HG03558 (cell line): ENCODE data around the gene OTX2.

Experiments used
- ATAC-seq: cut with Tn5 transposase; IDR thresholded peaks from one replicate; pipeline ENCODE4 v1.9.1; 2021; ENCODE audit warnings: moderate number of reproducible peaks; ENCODE audit not compliant: unreplicated experiment; ENCODE audit errors: extremely low read depth

OTX2 gene

DNA sequence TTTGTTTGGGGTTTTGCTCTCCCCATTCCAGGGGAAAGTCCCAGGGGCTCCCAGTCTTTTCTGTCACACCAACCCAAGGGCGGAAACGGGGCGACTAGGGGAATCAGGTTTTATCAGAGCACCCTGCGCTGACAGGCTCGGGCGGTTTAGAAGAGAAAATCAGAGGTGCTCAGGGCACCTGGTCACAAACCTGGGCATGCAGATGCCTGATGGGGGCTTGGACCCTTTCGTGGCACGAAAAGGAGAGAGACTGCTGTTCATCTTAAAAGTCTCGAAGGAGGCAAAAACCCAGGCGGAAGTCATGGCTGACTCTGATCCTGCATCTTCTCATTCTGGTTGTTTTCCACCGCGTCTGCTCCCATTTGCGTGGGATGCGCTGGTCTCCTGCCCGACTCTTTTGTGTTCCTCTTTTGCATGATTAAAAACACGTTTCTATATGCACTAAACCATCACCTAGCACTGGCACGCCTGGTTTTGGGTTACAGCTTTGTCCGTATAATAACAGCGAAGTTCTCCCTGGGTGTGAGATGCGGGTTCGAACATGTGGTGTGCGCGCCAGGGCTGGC is 13.2 kb downstream of the OTX2 start:
- no peak for ATAC-seq

DNA sequence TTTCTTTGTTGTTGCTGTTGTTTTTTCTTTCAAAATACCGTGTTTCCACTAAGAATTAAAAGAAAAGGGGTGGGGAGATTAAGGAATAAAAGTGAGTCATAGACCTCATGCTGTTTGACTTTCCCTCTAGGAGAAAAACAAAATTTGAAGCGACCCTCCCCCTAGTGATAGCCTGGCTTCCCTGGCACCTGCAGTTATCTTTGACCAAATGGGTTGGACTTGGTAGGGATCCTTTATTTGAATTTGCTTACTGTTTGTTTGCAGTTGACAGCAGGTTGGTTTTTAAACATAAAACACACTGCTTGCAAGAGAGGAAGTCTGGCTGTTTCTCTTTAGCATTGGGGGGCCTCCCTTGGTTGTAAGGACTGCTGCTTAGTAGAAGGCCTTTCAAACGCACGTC is 14.0 kb downstream of the OTX2 start:
- no peak for ATAC-seq

DNA sequence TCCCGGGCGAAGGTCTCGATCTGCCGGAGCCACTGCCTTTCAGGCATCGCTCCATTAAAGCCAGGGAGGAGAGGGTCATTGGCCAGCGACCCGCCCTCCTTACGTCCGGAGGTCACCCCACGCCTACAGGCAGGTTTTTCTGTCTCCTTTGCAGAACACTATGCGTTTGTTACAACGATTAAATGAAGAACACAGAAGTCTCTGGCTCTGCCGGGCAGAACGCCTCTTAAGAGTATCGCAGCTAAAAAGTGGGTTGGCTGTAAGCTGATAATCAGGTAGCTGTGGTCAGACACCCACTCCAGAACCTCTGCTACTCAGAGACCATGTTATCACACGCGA is 15.0 kb downstream of the OTX2 start:
- no peak for ATAC-seq

DNA sequence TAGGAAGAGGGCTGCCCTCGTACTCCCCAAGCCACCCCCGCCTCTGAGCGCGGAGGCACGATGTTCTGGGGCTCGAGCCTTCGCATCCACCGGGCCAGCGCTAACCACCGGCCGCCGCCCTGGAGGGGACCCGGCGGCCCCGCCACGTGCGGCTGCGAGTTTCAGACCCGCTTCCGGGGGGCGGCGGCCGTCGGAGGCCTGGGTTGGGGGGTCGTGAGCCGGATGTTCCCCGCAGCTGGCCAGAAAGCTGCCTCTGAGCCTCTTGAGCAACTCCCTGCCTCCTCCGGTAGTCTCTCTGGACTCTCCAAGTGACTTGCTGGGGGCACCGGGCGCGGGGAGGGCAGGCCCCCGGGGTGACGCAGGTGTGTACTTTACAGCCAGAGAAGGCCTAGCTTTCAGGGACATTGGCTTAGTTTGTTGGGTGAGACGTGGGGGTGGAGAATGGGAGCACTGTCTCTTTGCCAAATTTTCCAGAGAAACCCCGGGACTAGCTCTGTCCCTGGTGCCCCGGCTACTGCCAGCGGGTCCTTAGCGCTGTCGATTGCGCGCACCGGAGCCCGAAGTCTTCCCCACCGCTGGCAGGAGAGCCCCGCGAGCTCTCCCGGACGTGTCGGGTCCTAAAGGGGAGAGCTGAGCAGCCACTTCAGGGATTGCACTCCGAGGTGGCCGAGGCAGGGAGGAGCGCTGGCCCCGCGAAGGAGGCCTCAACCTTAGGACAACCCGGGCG is 15.6 kb downstream of the OTX2 start:
- no peak for ATAC-seq

DNA sequence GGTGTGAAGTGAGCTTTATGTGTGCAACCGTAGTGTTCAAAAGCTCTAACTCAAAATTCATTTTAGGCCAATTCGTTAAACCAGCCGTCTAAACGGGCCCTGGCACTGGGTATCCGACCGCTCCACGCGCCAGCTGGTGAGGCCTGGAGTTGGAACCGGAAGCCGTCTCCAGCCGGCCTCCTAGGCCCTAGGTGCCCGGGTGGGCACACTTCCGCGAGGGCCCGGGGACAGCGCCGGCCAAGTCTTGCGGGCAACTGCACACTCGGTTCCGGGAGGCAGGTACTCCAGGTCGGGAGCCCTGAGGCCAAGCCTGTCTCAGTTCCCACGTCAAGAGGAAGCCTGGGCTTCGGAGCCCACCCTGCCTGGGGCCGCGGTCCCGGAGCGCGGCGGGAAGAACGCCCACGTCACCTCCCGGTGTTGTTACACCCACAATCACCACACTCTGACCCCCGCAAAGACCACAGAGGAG is 16.2 kb downstream of the OTX2 start:
- no peak for ATAC-seq

DNA sequence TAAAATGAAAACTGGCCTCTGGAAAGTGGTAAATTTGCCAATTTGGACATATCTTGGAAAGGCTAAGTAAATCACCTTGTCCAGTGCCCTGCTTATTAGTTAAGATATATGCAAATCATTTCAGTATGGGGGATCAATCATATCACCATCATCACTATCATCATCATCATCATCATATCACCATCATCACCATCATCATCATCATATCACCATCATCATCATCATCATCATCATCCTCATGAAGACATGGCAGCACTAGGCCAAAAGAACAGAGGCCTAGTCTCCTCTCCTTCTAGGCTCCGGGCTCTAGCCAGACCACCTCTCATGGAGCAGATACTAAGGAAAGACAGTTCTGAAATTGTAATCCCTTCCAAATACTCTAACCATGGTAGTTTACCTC is 20.3 kb downstream of the OTX2 start:
- no peak for ATAC-seq

DNA sequence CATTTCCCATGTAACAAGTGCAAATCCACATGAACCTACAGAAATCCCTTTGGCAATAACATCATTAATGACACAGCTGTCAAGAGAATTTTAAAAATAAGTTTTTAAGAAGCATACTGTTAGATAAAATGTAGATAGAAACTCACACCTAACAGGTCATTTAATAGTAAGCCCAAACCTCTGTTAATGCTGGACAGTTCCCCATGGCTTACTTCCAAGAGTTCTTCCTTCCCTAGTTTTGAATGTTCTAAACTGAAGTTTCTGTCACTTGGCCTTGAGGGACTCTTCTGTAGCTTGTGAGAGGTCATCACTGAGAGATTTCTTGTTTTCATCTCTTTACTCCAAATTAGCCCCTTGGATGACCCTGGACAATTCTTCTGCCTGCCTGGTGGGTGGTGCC is 22.7 kb downstream of the OTX2 start:
- no peak for ATAC-seq

DNA sequence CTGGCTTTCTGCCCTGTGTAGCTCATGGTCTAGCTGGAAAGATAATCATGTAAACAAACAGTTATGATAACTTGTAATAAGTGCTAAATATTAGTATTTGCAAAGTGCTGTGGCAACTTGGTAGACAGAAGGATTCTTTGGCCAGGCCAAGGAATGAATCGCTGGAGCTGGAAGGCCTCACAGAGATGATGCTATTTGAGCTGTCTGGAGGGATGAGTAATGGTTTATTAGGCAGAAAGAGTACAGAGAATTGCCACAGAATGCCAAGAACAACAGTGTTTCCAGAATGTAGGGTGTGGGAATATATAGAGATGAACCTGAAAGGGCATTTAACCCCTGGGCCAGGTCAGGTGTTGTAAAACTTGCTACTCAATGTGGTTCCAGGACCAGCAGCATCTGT is 27.6 kb downstream of the OTX2 start:
- no peak for ATAC-seq

DNA sequence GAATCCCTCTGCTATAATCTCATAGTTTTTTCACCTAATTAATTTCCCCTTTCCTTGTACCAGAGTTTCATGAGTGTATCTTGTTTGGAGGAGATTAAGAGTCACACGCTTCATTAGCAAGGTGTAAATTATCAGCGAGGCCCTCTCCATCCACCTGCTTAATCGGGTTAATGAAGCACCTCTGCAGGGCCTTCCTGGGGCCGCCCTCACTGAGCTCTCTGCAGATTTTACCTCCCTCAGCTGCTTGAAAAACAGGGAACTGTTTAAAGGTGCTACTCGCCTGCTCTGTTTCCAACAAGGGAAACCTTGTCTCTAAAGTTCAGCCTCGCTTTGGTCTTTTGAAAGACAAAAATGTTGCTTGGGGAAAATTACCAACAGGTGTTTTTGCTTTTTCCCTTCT is 35.8 kb downstream of the OTX2 start:
- ATAC-seq: no peak

DNA sequence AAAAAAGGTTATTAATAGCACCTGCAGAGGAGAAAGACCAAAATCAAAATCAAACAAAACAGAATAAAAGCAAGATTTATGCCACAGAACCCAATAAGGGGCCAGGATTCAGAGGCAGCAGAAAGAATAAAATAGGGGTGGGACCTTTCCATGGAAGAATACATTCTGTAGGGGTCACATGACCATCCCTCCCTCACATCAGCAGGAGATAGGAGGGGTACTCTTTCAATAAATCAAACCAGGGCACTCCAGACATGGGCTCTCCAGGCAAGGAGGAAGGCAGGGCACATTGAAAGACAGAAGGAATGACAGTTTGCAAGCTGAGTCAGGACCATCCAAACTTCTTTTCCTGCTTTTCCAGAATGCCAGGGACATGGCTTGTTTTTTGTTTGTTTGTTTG is 39.8 kb downstream of the OTX2 start:
- no peak for ATAC-seq

DNA sequence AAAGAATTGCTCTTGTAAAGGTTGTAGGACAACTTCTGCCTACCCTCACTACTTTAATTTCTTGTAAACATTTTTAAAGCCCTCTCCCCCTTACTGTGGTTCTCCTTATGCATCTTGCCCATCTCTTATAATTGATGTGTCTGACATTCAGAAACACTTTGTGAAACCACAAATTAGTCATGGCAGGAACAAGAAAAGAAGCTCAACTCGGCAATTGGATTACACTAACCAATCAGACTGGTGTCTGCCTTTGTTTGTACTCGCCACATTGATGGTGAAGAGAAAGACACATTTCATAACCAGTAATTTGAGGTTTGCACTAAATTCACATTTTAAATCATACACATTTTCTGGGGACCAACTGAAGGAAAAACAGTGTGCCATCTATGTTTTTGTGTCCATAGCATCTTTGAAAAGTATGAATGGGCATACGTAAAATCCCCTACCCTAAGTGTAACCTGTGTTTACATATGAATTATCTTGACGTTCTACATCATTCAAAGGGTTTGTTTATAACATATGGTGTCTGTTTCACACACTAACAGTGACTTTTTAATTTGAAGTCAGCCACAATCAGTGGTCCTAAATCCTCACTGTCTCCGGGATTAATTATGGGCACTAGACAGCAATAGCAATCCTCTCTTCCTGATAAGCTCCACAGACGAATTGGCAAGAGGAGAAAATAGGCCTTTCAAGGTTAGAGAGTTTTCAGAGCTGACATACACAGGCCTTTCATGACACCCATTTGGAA is 49.9 kb downstream of the OTX2 start:
- no peak for ATAC-seq

DNA sequence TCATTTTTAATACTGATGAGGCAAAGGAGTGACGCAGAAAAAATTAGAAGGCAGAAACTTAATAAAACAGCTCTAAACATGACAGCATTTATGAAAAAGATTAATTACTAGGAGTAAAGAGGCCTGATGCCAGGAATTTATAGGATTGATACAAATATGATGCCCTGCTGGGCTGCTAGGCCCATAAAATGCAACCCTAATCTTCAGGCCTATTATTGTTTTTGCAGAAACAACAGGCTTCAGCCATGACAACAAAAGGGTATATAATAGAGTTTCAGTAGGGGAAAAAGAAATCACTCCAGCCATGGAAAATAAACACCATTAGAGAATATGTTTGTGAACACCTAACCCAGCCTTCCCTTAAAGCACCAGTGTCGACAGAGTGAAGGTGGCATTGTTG is 50.6 kb downstream of the OTX2 start:
- ATAC-seq: no peak

DNA sequence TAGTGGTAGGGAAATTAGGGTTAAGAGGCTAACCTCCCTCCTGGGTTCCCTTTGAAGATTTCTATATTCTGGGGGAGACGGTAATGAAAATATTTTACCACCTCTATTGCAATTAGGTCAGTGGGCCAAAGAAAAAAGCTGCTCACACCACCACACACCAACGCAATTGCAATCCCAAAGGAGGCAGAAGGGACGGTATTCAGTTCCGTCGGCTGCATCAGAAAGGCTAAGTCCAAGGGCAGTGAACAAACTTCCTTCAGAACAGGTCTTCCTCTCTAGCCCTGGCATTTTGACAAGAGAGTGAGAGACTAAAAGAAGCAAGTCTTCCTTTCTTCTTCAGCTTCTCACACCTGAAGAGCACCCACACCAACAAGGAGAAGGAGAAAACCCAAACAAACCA is 51.2 kb downstream of the OTX2 start:
- ATAC-seq: no peak

DNA sequence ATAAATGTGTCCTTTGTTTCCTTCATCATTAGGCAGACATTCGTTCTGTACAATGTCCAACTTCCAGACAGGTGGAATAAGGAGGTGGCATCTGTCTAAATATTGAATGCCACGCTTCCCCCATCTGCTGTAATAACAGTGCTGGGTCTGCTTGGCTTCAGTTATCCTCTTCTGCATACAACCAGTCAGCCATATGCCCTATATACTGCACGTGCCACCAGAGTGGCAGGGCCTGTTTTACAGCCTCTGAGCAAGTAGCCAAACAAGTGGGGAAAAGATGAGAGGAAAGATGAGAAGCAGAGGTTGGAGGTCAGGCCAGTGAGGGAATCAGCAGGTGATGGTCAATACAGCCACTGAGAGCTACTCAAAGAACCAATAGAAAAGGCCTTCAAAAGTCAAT is 55.4 kb downstream of the OTX2 start:
- no peak for ATAC-seq

DNA sequence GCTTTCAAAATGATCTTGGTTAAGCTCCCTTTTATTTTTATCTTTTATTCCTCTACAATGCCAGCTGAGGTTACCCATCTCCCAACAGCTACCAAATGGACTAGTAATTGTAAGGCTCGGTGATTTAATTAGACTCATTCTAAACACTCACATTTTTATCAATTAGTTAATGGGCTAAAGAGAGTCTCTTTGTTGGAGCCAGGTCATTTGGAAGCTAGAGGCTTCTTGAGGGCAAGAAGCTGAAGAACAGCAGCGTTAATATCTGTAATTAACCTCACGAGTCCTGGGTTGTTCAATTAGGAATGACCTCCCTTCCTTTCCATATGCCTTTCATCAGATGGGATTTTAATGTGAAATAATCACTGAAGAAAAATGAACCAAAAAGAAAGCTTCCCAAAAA is 56.9 kb downstream of the OTX2 start:
- ATAC-seq: no peak

DNA sequence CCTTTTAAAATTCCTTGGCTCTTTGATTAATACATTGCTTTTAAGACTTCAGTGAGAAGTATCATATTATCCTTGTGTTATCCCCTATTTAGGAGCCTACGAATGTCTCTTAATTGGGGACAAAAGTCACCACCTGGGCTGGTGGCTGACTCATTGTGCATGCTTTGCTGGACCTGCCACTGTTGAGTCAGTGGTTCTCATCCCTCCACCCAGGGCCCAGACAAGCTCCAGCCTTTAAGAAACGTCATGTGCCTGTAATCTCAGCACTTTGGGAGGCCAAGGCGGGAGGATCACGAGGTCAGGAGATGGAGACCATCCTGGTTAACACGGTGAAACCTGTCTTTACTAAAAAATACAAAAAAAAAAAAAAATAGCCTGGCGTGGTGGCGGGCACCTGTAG is 57.9 kb downstream of the OTX2 start:
- no peak for ATAC-seq

DNA sequence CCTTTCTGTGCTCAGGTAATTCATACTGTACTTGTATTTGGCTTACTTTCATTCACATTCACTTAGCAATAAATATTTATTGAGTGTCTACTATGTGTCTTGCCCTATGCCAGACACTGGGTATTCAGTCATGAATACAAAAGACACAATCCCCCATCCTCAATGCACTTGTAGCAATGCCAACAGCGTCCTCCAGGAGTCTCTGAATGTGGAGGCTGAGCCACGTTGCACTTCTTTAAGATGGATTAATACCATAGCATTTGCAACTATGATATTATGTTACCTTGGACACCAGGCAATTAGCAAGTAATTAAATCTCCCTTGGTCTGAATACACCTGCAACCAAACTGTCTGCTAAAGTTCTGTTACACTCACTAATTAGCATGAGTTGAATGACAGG is 58.8 kb downstream of the OTX2 start:
- ATAC-seq: no peak
